Upper lobe of left lung (tissue), 6 donors: ENCODE measurements around the gene KAT2A. TPM values are rescaled to one million over a fixed set of nuclear protein-coding genes. Genes with fewer than 3 reads are reported as not detected.

ENCODE experiments used
- ATAC-seq, 2 donors: fragments of 200-7000 bp; cut with Tn5 transposase; one replicate each; pipeline ENCODE4 v1.9.1; 2022; ENCODE audit warnings: mild to moderate bottlenecking in 2 of 2, moderate library complexity in 2 of 2; ENCODE audit not compliant: low FRiP score in 2 of 2
- DNase-seq, 2 donors: peaks; one replicate each; pipeline ENCODE4 v3.0.0-alpha.2; 2019 to 2020
- H3K27ac ChIP-seq, 4 donors: fragments of 200-600 bp; sonication (generic); one replicate each; pipeline ENCODE4 v1.5.1; 2016 to 2019
- H3K27me3 ChIP-seq, 4 donors: fragments of 200-600 bp; sonication (generic); one replicate each; pipeline ENCODE4 v1.5.1; 2017 to 2019
- H3K36me3 ChIP-seq, 4 donors: fragments of 200-600 bp; sonication (generic); one replicate each; pipeline ENCODE4 v1.5.1; 2016 to 2019
- H3K4me1 ChIP-seq, 4 donors: fragments of 200-600 bp; sonication (generic); one replicate each; pipeline ENCODE4 v1.5.1; 2018 to 2019
- H3K4me3 ChIP-seq, 4 donors: fragments of 200-600 bp; sonication (generic); one replicate each; pipeline ENCODE4 v1.5.1; 2017 to 2019; ENCODE audit warnings: mild to moderate bottlenecking in 2 of 4, moderate library complexity in 1 of 4
- H3K9me3 ChIP-seq, 4 donors: fragments of 200-600 bp; sonication (generic); one replicate each; pipeline ENCODE4 v1.5.1; 2018 to 2019
- EP300 ChIP-seq, 4 donors: sonication (generic); formaldehyde crosslinking; IDR thresholded peaks; one replicate each; pipeline ENCODE4 v1.5.1; 2017; ENCODE audit warnings: antibody characterized with exemption in 4 of 4, control low read depth in 2 of 4
- POLR2A ChIP-seq, 4 donors: fragments of 450-650 bp; IDR thresholded peaks; one replicate each; pipeline ENCODE4 v1.5.1; 2016 to 2017; ENCODE audit warnings: antibody characterized with exemption in 4 of 4, mild to moderate bottlenecking in 2 of 4
- POLR2AphosphoS5 ChIP-seq, 2 donors: sonication (generic); formaldehyde crosslinking; IDR thresholded peaks; one replicate each; pipeline ENCODE4 v1.5.1; 2017; ENCODE audit warnings: antibody characterized with exemption in 2 of 2
- WGBS, 2 donors: methylation state at CpG; one replicate each; pipeline ENCODE4 v1.1.5; 2017 to 2018; 5-methylcytosine and 5-hydroxymethylcytosine counted together
- total RNA-seq, 6 donors: library from RNA; depleted of rRNA in 4 of 6; stranded (reverse); fragments of >200 nt in 4 of 6; gene quantifications; one replicate each; pipeline versions ENCODE4 v1.1.0 to v1.2.1, GENCODE V29; 2016 to 2021
- TF ChIP-seq, protein P1 (sequence below), 6 experiments: fragments of 450-650 bp in 4 of 6; fragments of 200-600 bp in 2 of 6; sonication (generic) in 2 of 6; IDR thresholded peaks; one replicate each; pipeline ENCODE4 v1.5.1; 2016 to 2019; ENCODE audit warnings: antibody characterized with exemption in 6 of 6
- donor health status: DM: no; HTN: no; CAD: no; lungs with moderate emphysema.
- donor health status: DM: no; HTN: yes; CAD: no; lungs with severe emphysema.

KAT2A gene
- total RNA-seq, 6 donors from 2014 or later: 17.0 to 116 (median 32.5) TPM

DNA sequence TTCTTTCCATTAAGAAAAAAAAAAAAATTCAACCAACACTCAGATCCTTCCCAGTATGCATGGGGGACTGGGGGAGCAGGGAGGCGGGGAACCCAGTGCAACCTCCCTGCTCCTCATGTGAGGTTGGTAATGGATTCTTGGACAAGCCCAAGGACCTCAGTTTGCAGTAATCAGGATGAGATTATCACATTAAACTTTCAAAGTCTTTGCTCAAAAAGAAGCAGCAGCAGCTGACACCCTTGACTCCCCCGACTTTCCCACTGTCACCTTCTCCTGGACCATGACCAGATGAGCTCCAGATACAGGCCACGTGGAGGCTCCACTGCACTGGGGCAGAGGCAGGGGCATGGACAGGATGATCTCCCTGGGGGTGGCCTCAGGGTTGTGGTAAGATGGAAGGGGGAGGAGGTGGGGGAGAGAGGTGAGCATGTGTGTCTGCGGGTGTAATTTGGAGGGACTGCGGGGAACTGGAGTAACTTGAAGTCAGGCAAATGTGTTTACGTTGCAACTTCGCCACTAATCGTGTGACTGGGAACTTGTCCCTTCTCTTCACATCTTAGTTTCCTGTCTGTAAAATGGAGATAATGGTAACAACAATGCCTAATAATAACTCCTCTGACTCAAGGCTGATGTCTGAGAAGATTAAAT is 42.6 kb downstream of the KAT2A start:
- no peak overlapping the region for H3K27ac ChIP-seq
- TF ChIP-seq POLR2A (IDR thresholded peaks at IDR 0.05) (no peak), POLR2AphosphoS5 (IDR thresholded peaks at IDR 0.05) (no peak), EP300 (IDR thresholded peaks at IDR 0.05) (no peak)
- TF ChIP-seq, protein P1, sequence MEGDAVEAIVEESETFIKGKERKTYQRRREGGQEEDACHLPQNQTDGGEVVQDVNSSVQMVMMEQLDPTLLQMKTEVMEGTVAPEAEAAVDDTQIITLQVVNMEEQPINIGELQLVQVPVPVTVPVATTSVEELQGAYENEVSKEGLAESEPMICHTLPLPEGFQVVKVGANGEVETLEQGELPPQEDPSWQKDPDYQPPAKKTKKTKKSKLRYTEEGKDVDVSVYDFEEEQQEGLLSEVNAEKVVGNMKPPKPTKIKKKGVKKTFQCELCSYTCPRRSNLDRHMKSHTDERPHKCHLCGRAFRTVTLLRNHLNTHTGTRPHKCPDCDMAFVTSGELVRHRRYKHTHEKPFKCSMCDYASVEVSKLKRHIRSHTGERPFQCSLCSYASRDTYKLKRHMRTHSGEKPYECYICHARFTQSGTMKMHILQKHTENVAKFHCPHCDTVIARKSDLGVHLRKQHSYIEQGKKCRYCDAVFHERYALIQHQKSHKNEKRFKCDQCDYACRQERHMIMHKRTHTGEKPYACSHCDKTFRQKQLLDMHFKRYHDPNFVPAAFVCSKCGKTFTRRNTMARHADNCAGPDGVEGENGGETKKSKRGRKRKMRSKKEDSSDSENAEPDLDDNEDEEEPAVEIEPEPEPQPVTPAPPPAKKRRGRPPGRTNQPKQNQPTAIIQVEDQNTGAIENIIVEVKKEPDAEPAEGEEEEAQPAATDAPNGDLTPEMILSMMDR (IDR thresholded peaks at IDR 0.05): no peak
- no peak for DNase-seq
- H3K27me3 ChIP-seq: no peaks in the 10 kb centered on the region
- 51 to 61% methylated on average over 8 of the region's 8 CpGs for WGBS, 2 donors
- no peaks in the 10 kb centered on the region for H3K36me3 ChIP-seq
- H3K4me3 ChIP-seq: no peak overlapping the region
- ATAC-seq: no peak
- no peaks in the 10 kb centered on the region for H3K9me3 ChIP-seq
- H3K4me1 ChIP-seq: no peaks in the 10 kb centered on the region

DNA sequence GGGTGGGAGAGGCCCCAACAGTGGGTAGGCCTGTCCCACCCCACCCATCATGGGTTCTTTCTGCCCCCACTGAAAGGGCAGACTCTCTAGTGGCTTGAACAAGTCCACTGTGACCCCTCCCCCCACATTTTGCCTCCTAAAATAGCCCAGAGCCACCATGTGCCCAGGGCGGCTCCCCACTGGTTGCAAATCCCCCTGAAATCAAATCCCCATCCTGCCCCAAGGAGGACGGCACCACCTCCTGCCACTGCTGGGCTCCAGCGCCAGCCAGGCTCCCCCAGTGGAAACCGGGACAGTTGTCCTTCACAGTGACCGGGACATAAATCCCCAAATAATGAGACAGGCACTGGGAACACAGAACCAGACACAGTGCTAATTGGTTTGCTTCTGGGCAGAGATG is 43.4 kb downstream of the KAT2A start:
- ATAC-seq (no peak), DNase-seq (no peak)
- Histone ChIP-seq H3K36me3 (no peaks in the 10 kb centered on the region), H3K27me3 (peaks cover 0 to 2% (median under 1%) of the 10 kb centered on the region in 4 donors), H3K4me1 (peaks cover under 1 to 2% (median 2%) of the 10 kb centered on the region in 4 donors), H3K4me3 (no peak overlapping the region), H3K9me3 (no peaks in the 10 kb centered on the region), H3K27ac (no peak overlapping the region)
- WGBS, 2 donors: 95 to 96% methylated on average over 4 to 5 of the region's 5 CpGs
- TF ChIP-seq EP300 (IDR thresholded peaks at IDR 0.05) (no peak), POLR2A (IDR thresholded peaks at IDR 0.05) (no peak), POLR2AphosphoS5 (IDR thresholded peaks at IDR 0.05) (no peak)
- TF ChIP-seq, protein P1 (IDR thresholded peaks at IDR 0.05): no peak

DNA sequence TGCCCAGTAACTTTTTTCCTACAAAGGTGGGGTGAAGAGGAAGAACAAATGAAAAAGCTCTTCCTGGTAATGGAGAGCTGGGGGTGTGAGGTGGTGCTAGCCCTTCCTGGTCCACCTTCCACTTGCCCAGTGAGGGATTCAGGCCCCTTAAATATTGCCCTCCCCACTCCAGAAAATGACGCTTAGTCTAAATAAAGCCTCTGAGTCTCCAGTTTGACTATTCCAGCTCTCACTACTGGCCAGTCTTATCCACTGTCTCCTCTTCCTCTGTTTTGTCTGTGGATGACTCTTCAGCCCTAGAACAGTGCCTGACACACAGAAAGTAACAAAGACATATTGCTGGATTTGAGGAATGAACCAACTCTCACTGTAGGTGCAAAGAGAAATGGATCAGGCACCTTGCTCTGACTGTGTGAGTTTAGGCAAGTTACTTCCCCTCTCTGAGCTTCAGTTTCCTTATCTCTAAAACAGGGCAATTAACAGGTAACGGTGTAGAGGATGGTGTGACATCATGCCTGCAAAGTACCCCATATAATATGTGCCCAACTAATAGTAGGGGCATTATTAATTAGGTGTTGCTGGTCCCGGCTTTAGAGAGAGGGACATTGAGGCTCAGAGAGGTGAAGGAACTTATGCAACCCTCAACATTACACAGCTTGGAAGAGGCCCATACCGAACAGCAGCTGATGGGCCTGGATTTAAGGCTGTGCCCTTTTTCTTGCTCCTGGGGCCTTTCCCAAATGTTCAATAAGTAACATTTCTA is 44.2 kb downstream of the KAT2A start:
- DNase-seq: no peak
- WGBS, 2 donors: 80 to 84% methylated on average over 4 of the region's 4 CpGs
- TF ChIP-seq, protein P1 (IDR thresholded peaks at IDR 0.05): no peak

DNA sequence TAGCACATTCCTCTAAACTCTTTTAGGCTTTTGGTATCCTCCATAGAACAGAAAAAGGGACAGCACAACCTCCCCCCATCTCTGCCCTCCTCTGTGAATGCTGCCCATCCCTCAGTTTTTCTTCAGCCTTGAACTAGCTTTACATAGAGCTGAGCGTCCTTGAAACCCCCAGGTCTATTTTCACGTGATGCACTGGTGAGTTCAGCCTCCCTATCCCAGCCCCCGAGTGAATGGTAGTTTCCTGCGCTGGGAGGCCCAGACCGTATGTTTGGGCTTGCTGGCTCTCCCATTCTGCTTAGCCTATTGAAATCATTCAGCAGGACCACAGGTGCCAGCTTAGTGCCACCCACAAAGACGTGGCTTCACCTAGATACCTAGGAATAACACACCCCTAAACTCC is 45.4 kb downstream of the KAT2A start:
- Histone ChIP-seq H3K4me3 (no peak overlapping the region), H3K27ac (no peak overlapping the region), H3K9me3 (no peaks in the 10 kb centered on the region), H3K36me3 (no peaks in the 10 kb centered on the region), H3K27me3 (peaks cover 0 to 19% (median 6%) of the 10 kb centered on the region in 4 donors), H3K4me1 (peaks cover 11 to 14% (median 12%) of the 10 kb centered on the region in 4 donors)
- ATAC-seq (no peak), DNase-seq (no peak)
- TF ChIP-seq, protein P1 (IDR thresholded peaks at IDR 0.05): no peak
- TF ChIP-seq EP300 (IDR thresholded peaks at IDR 0.05) (no peak), POLR2AphosphoS5 (IDR thresholded peaks at IDR 0.05) (no peak), POLR2A (IDR thresholded peaks at IDR 0.05) (no peak)
- 85 to 90% methylated on average over 6 of the region's 6 CpGs for WGBS, 2 donors

More for the DNA sequence above, 44.2 kb downstream of the KAT2A start:
- no peak for ATAC-seq
- Histone ChIP-seq H3K27me3 (peaks cover 0 to 10% (median 5%) of the 10 kb centered on the region in 4 donors), H3K4me1 (peaks cover 8 to 10% (median 9%) of the 10 kb centered on the region in 4 donors), H3K9me3 (no peaks in the 10 kb centered on the region), H3K27ac (no peak overlapping the region), H3K4me3 (no peak overlapping the region), H3K36me3 (no peaks in the 10 kb centered on the region)
